Memory B cell (primary cell): ENCODE results near the gene GIPC3.
A peak's percentile ranks its signal among the peaks of the same experiment; 100 is the strongest.
"Not testable (repeated sequence)": the region's sequence is repeated elsewhere in the genome, so short reads cannot be mapped to it uniquely, and the experiment has no call there.

Experiments used
- ATAC-seq: fragments of 150-1000 bp; cut with Tn5 transposase; 2 replicates; pipeline ENCODE4 v1.10.0; 2021; ENCODE audit warnings: low read depth, mild to moderate bottlenecking, moderate library complexity
- DNase-seq, 2 donors: peaks; one replicate each; pipeline ENCODE4 v3.0.0; 2022; ENCODE audit warnings: low spot score in 2 of 2
- H3K27ac Mint-ChIP-seq: one replicate; pipeline ENCODE4 v1.8.0; 2022; ENCODE audit warnings: mild to moderate bottlenecking, moderate library complexity, mixed read lengths
- H3K27me3 Mint-ChIP-seq: one replicate; pipeline ENCODE4 v1.8.0; 2022; ENCODE audit warnings: mixed read lengths
- H3K36me3 Mint-ChIP-seq: one replicate; pipeline ENCODE4 v1.8.0; 2022; ENCODE audit warnings: mild to moderate bottlenecking, mixed read lengths
- H3K4me1 Mint-ChIP-seq: one replicate; pipeline ENCODE4 v1.8.0; 2022; ENCODE audit warnings: mixed read lengths
- H3K4me3 Mint-ChIP-seq: one replicate; pipeline ENCODE4 v1.8.0; 2022; ENCODE audit warnings: mild to moderate bottlenecking, moderate library complexity, mixed read lengths
- H3K9me3 Mint-ChIP-seq: one replicate; pipeline ENCODE4 v1.8.0; 2022; ENCODE audit warnings: mixed read lengths

The GIPC3 gene

DNA sequence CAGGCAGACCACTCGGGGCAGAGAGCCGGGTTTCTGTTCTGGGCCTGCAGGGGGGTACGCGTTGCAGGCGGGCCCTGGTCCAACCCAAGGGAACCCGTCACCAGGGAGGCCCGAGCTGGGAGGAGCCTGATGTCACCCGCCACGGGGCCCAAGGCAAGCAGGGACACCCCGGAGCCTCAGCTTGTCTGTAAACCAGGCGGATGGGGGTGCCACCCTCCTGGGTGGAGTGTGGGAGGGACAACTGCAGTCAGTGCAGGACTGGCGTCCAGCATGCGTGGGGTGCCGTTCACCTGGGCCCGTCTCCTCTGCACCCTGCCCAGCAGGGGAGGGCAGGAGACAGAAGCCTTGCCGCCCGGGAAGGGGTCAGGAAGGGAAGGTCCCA, 34.3 kb downstream of the GIPC3 start:
- no peak overlapping the region for H3K27ac Mint-ChIP-seq
- H3K27me3 Mint-ChIP-seq, result no peaks in the 10 kb centered on the region
- H3K36me3 Mint-ChIP-seq, result peaks cover 9% of the 10 kb centered on the region
- DNase-seq (no peak), ATAC-seq (no peak)
- H3K4me3 Mint-ChIP-seq, result no peak overlapping the region
- H3K4me1 Mint-ChIP-seq, result peaks cover 9% of the 10 kb centered on the region
- no peaks in the 10 kb centered on the region for H3K9me3 Mint-ChIP-seq

GRCh38 chr19:3620145-3620816, 35.0 kb downstream of the GIPC3 start:
- Mint-ChIP-seq H3K27me3 (no peaks in the 10 kb centered on the region), H3K4me3 (no peak overlapping the region), H3K4me1 (peaks cover 9% of the 10 kb centered on the region), H3K36me3 (peaks cover 8% of the 10 kb centered on the region), H3K9me3 (no peaks in the 10 kb centered on the region), H3K27ac (no peak overlapping the region)
- no peak for ATAC-seq
- no peak for DNase-seq

- no peaks in the 10 kb centered on the region for H3K27me3 Mint-ChIP-seq
- peaks cover 6% of the 10 kb centered on the region for H3K36me3 Mint-ChIP-seq
Measured at GRCh38 chr19:3620817-3621547, 35.7 kb downstream of the GIPC3 start.

DNA sequence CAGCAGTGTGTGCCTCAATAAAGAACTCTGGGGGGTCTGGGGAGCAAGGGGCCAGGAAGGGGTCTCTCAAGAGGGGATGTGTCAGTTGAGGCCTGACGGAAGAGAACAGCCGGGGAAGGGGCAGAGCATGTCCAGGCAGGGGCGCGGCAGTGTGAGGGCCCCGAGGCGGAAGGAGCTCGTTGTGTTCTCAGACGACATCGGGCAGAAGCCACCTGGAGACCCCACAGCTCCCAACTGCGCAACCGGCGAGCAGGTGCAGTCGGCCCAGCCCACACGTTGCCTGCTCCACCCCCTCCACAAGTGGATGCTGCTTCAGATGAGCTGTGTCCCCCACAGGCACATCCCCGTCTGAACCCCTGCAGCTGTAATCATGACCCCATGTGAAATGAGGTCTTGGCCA, 36.4 kb downstream of the GIPC3 start:
- Mint-ChIP-seq H3K9me3 (no peaks in the 10 kb centered on the region), H3K36me3 (peaks cover 6% of the 10 kb centered on the region), H3K27me3 (no peaks in the 10 kb centered on the region), H3K27ac (no peak overlapping the region), H3K4me1 (peaks cover 15% of the 10 kb centered on the region), H3K4me3 (no peak overlapping the region)
- DNase-seq, result no peak
- no peak for ATAC-seq

More at GRCh38 chr19:3620817-3621547, 35.7 kb downstream of the GIPC3 start:
- H3K27ac Mint-ChIP-seq, result no peak overlapping the region
- no peaks in the 10 kb centered on the region for H3K9me3 Mint-ChIP-seq
- DNase-seq (no peak), ATAC-seq (no peak)
- H3K4me3 Mint-ChIP-seq, result no peak overlapping the region
- H3K4me1 Mint-ChIP-seq, result peaks cover 11% of the 10 kb centered on the region

- peaks cover 19% of the 10 kb centered on the region for H3K4me1 Mint-ChIP-seq
- ATAC-seq (no peak), DNase-seq (no peak)
- no peaks in the 10 kb centered on the region for H3K9me3 Mint-ChIP-seq
- no peaks in the 10 kb centered on the region for H3K27me3 Mint-ChIP-seq
- H3K36me3 Mint-ChIP-seq, result peaks cover 6% of the 10 kb centered on the region
- no peak overlapping the region for H3K4me3 Mint-ChIP-seq
- no peak overlapping the region for H3K27ac Mint-ChIP-seq
Measured at GRCh38 chr19:3622224-3622623, 36.9 kb downstream of the GIPC3 start.

DNA sequence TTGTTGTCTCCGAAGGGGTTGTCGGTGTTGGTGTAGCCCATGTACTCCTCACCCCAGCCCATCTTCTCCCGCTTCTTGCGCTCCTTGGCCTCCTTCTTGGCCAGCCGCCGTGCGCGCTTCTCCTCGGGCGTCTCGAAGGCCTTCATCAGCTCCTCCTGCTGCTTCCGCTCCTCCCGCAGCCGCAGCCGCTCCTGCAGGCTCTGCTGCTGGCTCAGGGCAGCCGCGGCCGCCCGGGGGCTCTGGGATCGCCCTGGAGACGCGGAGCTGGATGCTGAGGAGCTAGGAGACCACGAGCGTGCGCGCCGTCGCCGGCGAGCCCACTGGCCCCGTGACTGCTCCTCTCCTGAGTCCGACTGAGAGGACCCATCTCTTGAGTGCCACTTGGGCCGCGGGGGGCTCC, 38.4 kb downstream of the GIPC3 start:
- Mint-ChIP-seq H3K27ac (no peak overlapping the region), H3K4me3 (no peak overlapping the region), H3K27me3 (no peaks in the 10 kb centered on the region), H3K4me1 (peaks cover 19% of the 10 kb centered on the region), H3K9me3 (no peaks in the 10 kb centered on the region), H3K36me3 (peaks cover 6% of the 10 kb centered on the region)
- no peak for ATAC-seq
- no peak for DNase-seq

DNA sequence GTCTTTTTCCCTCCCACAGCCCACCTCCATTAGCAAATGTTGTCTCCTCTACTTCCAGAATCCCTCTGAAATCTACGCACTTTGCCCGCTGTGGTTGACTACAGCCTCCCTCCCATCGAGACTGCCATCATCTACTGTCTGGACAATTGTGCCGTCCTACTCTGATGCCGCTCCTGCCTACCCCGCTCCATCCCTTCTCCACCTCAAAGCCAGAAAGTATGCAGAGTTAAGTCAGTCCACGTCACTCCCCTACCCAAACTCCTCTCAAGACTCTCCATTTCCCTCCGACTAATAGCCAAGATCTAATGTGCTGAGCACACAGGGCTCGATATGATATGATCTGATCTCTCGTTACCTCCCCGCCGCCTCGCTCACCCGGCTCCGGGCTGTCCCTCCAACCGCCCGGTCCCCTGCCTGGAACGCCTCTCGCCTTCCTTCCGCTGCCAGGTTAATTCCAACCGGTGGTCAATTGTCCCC, 40.8 kb downstream of the GIPC3 start:
- Mint-ChIP-seq H3K9me3 (no peaks in the 10 kb centered on the region), H3K4me3 (peak overlapping the region; percentile 97), H3K36me3 (peaks cover 4% of the 10 kb centered on the region), H3K27me3 (no peaks in the 10 kb centered on the region), H3K4me1 (peaks cover 19% of the 10 kb centered on the region), H3K27ac (peak overlapping the region; percentile 98)
- DNase-seq (no peak), ATAC-seq (no peak)

DNA sequence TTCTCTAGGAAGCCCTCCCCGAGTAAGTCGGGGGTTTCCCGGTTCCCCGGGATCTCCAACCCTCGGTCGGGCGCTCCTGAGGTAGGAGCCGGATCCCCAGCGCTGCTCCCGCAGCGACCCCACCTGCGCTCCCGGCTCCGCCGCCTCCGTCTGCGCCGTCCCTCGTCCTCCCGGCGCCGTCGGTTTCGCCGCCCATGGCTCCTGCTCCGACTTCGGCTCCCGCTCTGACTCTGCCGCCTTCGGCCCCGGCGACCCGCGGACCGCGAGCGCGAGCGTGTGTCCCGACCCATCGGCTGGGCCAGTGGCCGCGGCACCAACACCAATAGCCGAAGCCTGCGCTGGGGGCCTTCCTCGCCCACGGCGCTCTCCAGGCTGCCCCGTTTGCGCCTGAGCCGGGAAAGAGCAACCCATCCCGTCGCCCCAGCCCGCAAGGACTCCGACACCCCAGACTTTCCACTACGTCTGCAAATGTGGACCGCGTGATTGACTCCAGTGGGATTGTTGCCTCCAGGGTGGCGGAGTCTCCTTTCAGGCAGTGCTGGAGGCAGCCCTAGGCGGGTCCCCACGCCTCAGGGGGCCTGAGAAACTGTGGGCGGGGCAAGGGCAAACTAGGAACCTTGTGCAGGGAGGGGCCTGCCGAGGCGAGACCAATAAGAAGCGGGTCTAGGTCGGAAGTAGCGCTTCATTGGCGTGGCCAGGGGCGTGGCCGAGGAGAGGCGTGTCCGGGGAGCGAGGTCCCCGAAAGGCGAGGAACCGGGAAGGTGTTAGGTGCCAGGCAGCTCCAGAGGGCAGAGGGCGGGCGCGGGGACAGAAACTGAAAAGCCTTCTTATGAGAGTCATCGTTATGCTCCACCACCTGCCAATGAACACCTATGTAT, 41.4 kb downstream of the GIPC3 start, which contains the start of gene CACTIN:
Gene CACTIN, minus strand, starts transcription at position 318 of the 878 bp plus-strand sequence. Its CDS starts 28 bp downstream, at position 290.
- Mint-ChIP-seq H3K36me3 (peaks cover 4% of the 10 kb centered on the region), H3K4me3 (peak within 1 kb of the TSS; percentile 97), H3K4me1 (peaks cover 19% of the 10 kb centered on the region), H3K27me3 (no peaks in the 10 kb centered on the region), H3K27ac (peak within 1 kb of the TSS; percentile 98), H3K9me3 (no peaks in the 10 kb centered on the region)
- ATAC-seq (peak; percentile 95), DNase-seq (peak; percentile 98 to 99)

GRCh38 chr19:3627351-3627723, 42.1 kb downstream of the GIPC3 start:
- peaks cover 17% of the 10 kb centered on the region for H3K4me1 Mint-ChIP-seq
- no peak for ATAC-seq
- H3K36me3 Mint-ChIP-seq, result peaks cover 2% of the 10 kb centered on the region
- H3K4me3 Mint-ChIP-seq, result no peak overlapping the region
- no peak for DNase-seq
- peak overlapping the region; percentile 98 for H3K27ac Mint-ChIP-seq
- H3K27me3 Mint-ChIP-seq, result no peaks in the 10 kb centered on the region
- no peaks in the 10 kb centered on the region for H3K9me3 Mint-ChIP-seq

- ATAC-seq, H3K4me3 Mint-ChIP-seq, H3K27me3 Mint-ChIP-seq, H3K27ac Mint-ChIP-seq, DNase-seq, H3K9me3 Mint-ChIP-seq, H3K36me3 Mint-ChIP-seq: not testable (repeated sequence)
- peaks cover 16% of the 10 kb centered on the region for H3K4me1 Mint-ChIP-seq
Measured at GRCh38 chr19:3628766-3629165, 43.5 kb downstream of the GIPC3 start.

DNA sequence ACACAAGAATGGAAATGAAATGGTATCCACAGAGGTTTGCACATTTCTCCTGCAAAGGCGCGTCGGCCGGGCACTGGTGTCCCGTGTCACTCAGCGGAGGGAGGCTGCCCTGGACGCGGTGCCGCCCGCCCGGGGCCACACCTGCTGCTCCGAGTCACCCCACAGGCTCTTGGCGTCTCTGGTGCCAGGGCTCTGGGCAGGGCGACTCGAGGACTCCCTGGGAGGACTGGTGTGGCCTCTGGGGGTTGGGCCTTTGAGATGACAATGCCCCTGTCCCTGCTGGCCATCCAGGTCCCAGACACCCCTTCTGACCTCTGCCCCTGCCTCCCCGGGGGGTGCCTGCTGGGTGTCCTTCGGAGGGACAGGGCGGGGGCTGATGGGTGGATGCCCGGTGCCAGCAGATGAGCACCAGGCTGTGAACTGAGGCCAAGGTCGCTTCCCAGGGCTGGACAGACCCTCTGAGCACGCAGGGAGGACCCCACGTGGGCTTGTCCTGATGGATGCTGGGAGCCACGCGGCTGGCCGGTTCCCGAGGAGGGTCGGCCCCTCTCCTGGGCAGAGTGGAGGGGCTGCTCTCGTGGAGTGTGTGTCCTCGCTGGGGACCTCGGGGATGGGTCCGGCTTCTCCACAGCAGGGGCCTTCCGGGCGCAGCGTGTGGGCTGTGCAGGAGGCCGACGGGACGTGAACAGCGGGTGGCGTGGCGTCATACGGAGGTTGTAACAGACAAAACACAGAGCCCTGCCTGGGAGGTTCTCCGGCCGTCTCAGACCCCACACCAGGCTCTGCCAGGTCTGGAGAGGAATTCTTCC, 46.0 kb downstream of the GIPC3 start:
- H3K4me1 Mint-ChIP-seq, result peaks cover 6% of the 10 kb centered on the region
- no peaks in the 10 kb centered on the region for H3K27me3 Mint-ChIP-seq
- ATAC-seq (no peak), DNase-seq (no peak)
- H3K27ac Mint-ChIP-seq, result no peak overlapping the region
- peaks cover 2% of the 10 kb centered on the region for H3K36me3 Mint-ChIP-seq
- H3K9me3 Mint-ChIP-seq, result no peaks in the 10 kb centered on the region
- no peak overlapping the region for H3K4me3 Mint-ChIP-seq

DNA sequence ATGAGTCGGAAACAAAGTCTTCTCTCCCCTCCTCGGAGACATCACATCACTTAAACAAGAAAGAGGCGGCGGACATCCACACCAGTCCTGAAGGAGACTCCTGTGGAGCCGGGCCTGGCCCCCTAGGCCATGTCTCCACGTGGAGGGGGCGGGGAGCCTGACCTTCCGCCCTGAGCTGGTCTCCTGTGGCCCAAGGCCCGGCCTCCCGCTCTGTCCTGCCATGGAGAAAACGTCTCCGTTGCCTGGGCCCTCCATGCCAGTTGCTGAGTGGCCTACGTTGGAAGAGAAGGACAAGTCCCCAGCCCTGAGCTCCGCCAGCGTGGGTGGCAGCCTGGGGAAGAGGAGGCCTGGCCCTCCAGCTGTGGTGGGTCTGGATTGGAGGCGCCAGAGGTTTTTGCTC, 46.8 kb downstream of the GIPC3 start:
- Mint-ChIP-seq H3K27me3 (no peaks in the 10 kb centered on the region), H3K4me1 (peaks cover under 1% of the 10 kb centered on the region), H3K9me3 (no peaks in the 10 kb centered on the region), H3K27ac (no peak overlapping the region), H3K4me3 (no peak overlapping the region), H3K36me3 (peaks cover 2% of the 10 kb centered on the region)
- ATAC-seq, result no peak
- no peak for DNase-seq

DNA sequence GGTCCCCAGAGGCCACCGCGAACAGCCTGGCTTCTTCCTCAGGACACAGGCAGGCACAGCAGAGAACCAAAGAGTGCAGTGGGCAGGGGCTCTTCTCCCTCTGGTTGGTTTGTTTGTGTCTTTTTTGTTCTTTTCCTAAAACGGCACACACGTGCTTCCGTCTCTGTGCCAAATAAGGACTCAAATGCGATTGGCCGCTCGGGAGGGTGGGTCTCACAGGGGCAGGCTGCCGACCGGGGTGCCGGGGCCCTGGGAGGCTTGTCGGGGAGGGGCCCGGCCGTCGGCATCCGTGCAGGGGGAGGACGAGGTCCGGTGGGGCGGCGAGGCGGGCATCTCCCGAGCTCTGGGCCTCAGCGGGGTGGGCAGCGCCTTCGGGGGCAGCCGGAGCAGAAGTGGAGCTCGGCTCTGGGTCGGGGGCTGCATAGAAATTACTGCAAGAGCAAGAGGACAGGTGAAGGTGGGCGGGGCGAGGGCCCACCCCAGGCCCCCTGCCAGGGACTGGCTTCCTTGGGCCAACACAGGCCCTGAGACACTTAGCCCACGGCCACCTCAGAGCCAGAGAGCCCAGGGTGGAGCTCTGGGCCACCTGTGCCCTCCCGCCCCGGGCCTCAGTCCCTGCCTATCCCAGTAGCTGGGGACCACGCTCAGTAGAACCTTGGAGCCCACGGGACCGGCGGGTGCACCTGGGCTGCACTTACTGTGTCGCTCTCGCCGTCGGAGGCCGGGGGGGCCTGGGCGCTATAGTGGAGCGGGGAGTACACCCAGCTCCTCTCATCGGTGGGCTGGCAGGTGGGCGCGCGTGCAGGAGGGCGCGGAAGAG, 47.7 kb downstream of the GIPC3 start:
- H3K9me3 Mint-ChIP-seq, result no peaks in the 10 kb centered on the region
- H3K36me3 Mint-ChIP-seq, result peaks cover 2% of the 10 kb centered on the region
- H3K4me3 Mint-ChIP-seq, result no peak overlapping the region
- DNase-seq (no peak), ATAC-seq (no peak)
- no peaks in the 10 kb centered on the region for H3K27me3 Mint-ChIP-seq
- no peaks in the 10 kb centered on the region for H3K4me1 Mint-ChIP-seq
- H3K27ac Mint-ChIP-seq, result no peak overlapping the region
